Tibial artery (tissue), 4 donors: ENCODE measurements around the gene SPCS1.

ENCODE experiments used
- DNase-seq, 2 donors: peaks; one replicate each; pipeline ENCODE4 v3.0.0-alpha.2; 2019
- H3K27ac ChIP-seq, 2 donors: fragments of 200-600 bp; sonication (generic) in 1 of 2; 1 replicate in 1 of 2; 2 replicates in 1 of 2; pipeline ENCODE4 v1.5.1; 2018 to 2019; ENCODE audit warnings: mild to moderate bottlenecking in 1 of 2
- H3K27me3 ChIP-seq, 2 donors: fragments of 200-600 bp; sonication (generic) in 1 of 2; one replicate each; pipeline versions ENCODE4 v1.5.1 to v1.6.0; 2016 to 2019
- H3K36me3 ChIP-seq, 3 donors: fragments of 200-600 bp; sonication (generic) in 2 of 3; one replicate each; pipeline ENCODE4 v1.5.1; 2016 to 2019; ENCODE audit warnings: mild to moderate bottlenecking in 2 of 3
- H3K4me1 ChIP-seq, 4 donors: fragments of 200-600 bp; sonication (generic) in 2 of 4; 1 replicate in 3 of 4; 2 replicates in 1 of 4; pipeline ENCODE4 v1.5.1; 2016 to 2019
- H3K4me3 ChIP-seq, 2 donors: fragments of 200-600 bp; sonication (generic) in 1 of 2; 1 replicate in 1 of 2; 2 replicates in 1 of 2; pipeline ENCODE4 v1.5.1; 2018 to 2019; ENCODE audit warnings: mild to moderate bottlenecking in 2 of 2
- H3K9me3 ChIP-seq, 3 donors: fragments of 200-600 bp; sonication (generic) in 1 of 3; one replicate each; pipeline ENCODE4 v1.5.1; 2016 to 2019
- CTCF ChIP-seq, 2 experiments: fragments of 200-600 bp in 1 of 2; fragments of 450-650 bp in 1 of 2; IDR thresholded peaks; one replicate each; pipeline ENCODE4 v1.5.1; 2017 to 2019; ENCODE audit warnings: antibody characterized with exemption in 2 of 2, mild to moderate bottlenecking in 1 of 2, moderate library complexity in 1 of 2
- intact Hi-C: fragments of 100-400 bp; cut with DNase I; formaldehyde crosslinking; loops from one replicate; pipeline ENCODE4 v1.15.0; 2023; ENCODE audit warnings: low total_unique reads

SPCS1 gene

GRCh38 chr3:52743152-52743551, 37.2 kb downstream of the SPCS1 start:
- TF ChIP-seq CTCF (IDR thresholded peaks at IDR 0.05): no peak
- Histone ChIP-seq H3K36me3 (peaks cover 58 to 98% (median 88%) of the 10 kb centered on the region in 3 donors), H3K27me3 (no peaks in the 10 kb centered on the region), H3K4me1 (no peaks in the 10 kb centered on the region), H3K4me3 (no peak overlapping the region), H3K9me3 (no peaks in the 10 kb centered on the region), H3K27ac (no peak overlapping the region)
- DNase-seq: no peak
- intact Hi-C loops: loop anchor here (2.0 to 5.0 kb wide), 2 partner anchors 189 to 330 kb away; no protein-coding TSS in a partner anchor

GRCh38 chr3:52743721-52744120, 37.8 kb downstream of the SPCS1 start:
- intact Hi-C loops: loop anchor here (2.0 to 5.0 kb wide), 2 partner anchors 189 to 329 kb away; no protein-coding TSS in a partner anchor
- peaks cover 56 to 98% (median 87%) of the 10 kb centered on the region in 3 donors for H3K36me3 ChIP-seq

GRCh38 chr3:52752045-52752660, 46.2 kb downstream of the SPCS1 start:
- no peak for TF ChIP-seq CTCF (IDR thresholded peaks at IDR 0.05)
- H3K4me3 ChIP-seq: no peak overlapping the region
- no peaks in the 10 kb centered on the region for H3K27me3 ChIP-seq
- intact Hi-C loops: no loop called here
- peaks cover 60 to 83% (median 61%) of the 10 kb centered on the region in 3 donors for H3K36me3 ChIP-seq
- DNase-seq: no peak
- no peak overlapping the region for H3K27ac ChIP-seq
- H3K4me1 ChIP-seq: no peaks in the 10 kb centered on the region
- no peaks in the 10 kb centered on the region for H3K9me3 ChIP-seq

More at GRCh38 chr3:52743721-52744120, 37.8 kb downstream of the SPCS1 start:
- H3K9me3 ChIP-seq: no peaks in the 10 kb centered on the region
- no peaks in the 10 kb centered on the region for H3K27me3 ChIP-seq
- no peak overlapping the region for H3K27ac ChIP-seq
- TF ChIP-seq CTCF (IDR thresholded peaks at IDR 0.05): no peak
- H3K4me3 ChIP-seq: no peak overlapping the region
- DNase-seq: no peak
- H3K4me1 ChIP-seq: no peaks in the 10 kb centered on the region

- Histone ChIP-seq H3K27me3 (no peaks in the 10 kb centered on the region), H3K9me3 (no peaks in the 10 kb centered on the region), H3K36me3 (peaks cover 60 to 81% (median 65%) of the 10 kb centered on the region in 3 donors), H3K4me3 (no peak overlapping the region), H3K4me1 (no peaks in the 10 kb centered on the region), H3K27ac (no peak overlapping the region)
- intact Hi-C loops: no loop called here
- no peak for DNase-seq
- TF ChIP-seq CTCF (IDR thresholded peaks at IDR 0.05): no peak
Measured at GRCh38 chr3:52754373-52754772, 48.5 kb downstream of the SPCS1 start.

GRCh38 chr3:52756141-52756540, 50.2 kb downstream of the SPCS1 start:
- no peak for DNase-seq
- Histone ChIP-seq H3K27me3 (no peaks in the 10 kb centered on the region), H3K36me3 (peaks cover 54 to 81% (median 59%) of the 10 kb centered on the region in 3 donors), H3K27ac (no peak overlapping the region), H3K9me3 (no peaks in the 10 kb centered on the region), H3K4me3 (no peak overlapping the region), H3K4me1 (no peaks in the 10 kb centered on the region)
- no peak for TF ChIP-seq CTCF (IDR thresholded peaks at IDR 0.05)
- intact Hi-C loops: no loop called here
